ENCODE results near the gene MARK1.

The MARK1 gene

GRCh38 chr1:220696226-220696862 lies 168.4 kb downstream of the MARK1 start:
- no peak for DNase-seq (ENCODE audit: low spot score)
- in situ Hi-C loops (cut with MboI; ENCODE audit: low pct_unique_long_range_greater_than_20kb, low sequenced_read_pairs, unreplicated experiment) = no loop called here
- no peak for TF ChIP-seq CTCF (IDR thresholded peaks at IDR 0.05; ENCODE audit: extremely low read depth, insufficient read depth, missing control alignments)

- no peak for DNase-seq (ENCODE audit: low spot score)
- in situ Hi-C loops (cut with MboI; ENCODE audit: low pct_unique_long_range_greater_than_20kb, low sequenced_read_pairs, unreplicated experiment) = no loop called here
- TF ChIP-seq CTCF (IDR thresholded peaks at IDR 0.05; ENCODE audit: extremely low read depth, insufficient read depth, missing control alignments) = no peak
Observed at GRCh38 chr1:220696863-220697231, 168.9 kb downstream of the MARK1 start.

GRCh38 chr1:220697326-220697725 lies 169.4 kb downstream of the MARK1 start:
- TF ChIP-seq CTCF (IDR thresholded peaks at IDR 0.05; ENCODE audit: extremely low read depth, insufficient read depth, missing control alignments) = no peak
- no peak for DNase-seq (ENCODE audit: low spot score)
- in situ Hi-C loops (cut with MboI; ENCODE audit: low pct_unique_long_range_greater_than_20kb, low sequenced_read_pairs, unreplicated experiment) = no loop called here

- in situ Hi-C loops (cut with MboI; ENCODE audit: low pct_unique_long_range_greater_than_20kb, low sequenced_read_pairs, unreplicated experiment) = no loop called here
- DNase-seq (ENCODE audit: low spot score) = no peak
- TF ChIP-seq CTCF (IDR thresholded peaks at IDR 0.05; ENCODE audit: extremely low read depth, insufficient read depth, missing control alignments) = no peak
Observed at GRCh38 chr1:220698607-220699016, 170.7 kb downstream of the MARK1 start.

GRCh38 chr1:220699044-220699443 lies 171.1 kb downstream of the MARK1 start:
- no peak for DNase-seq (ENCODE audit: low spot score)
- no peak for TF ChIP-seq CTCF (IDR thresholded peaks at IDR 0.05; ENCODE audit: extremely low read depth, insufficient read depth, missing control alignments)
- in situ Hi-C loops (cut with MboI; ENCODE audit: low pct_unique_long_range_greater_than_20kb, low sequenced_read_pairs, unreplicated experiment) = no loop called here

- in situ Hi-C loops (cut with MboI; ENCODE audit: low pct_unique_long_range_greater_than_20kb, low sequenced_read_pairs, unreplicated experiment) = no loop called here
- TF ChIP-seq CTCF (IDR thresholded peaks at IDR 0.05; ENCODE audit: extremely low read depth, insufficient read depth, missing control alignments) = no peak
- DNase-seq (ENCODE audit: low spot score) = no peak
Observed at GRCh38 chr1:220700556-220701179, 172.7 kb downstream of the MARK1 start.

All from GM13977 (cell line).